SK-N-SH treated with all-trans-retinoic acid at 6 μM for 48 hours (cell line): Measurements from ENCODE around the gene ERCC6.

Source experiments
- ATAC-seq: fragments of 200-7000 bp; cut with Tn5 transposase; 3 replicates; pipeline ENCODE4 v1.9.1; 2020; ENCODE audit warnings: mild to moderate bottlenecking, moderate library complexity
- BACH2 ChIP-seq: fragments of 250-450 bp; sonication (Bioruptor Pico); IDR thresholded peaks from 2 replicates; pipeline ENCODE4 v1.9.0; 2021; ENCODE audit warnings: mild to moderate bottlenecking, borderline replicate concordance
- CREB5 ChIP-seq: fragments of 250-450 bp; sonication (Bioruptor Pico); IDR thresholded peaks from 2 replicates; pipeline ENCODE4 v1.5.1; 2020; ENCODE audit warnings: low read depth, mild to moderate bottlenecking, moderate library complexity
- CSDC2 ChIP-seq: fragments of 250-450 bp; sonication (Bioruptor Pico); IDR thresholded peaks from 2 replicates; pipeline ENCODE4 v1.5.0; 2020; ENCODE audit warnings: mild to moderate bottlenecking, moderate library complexity
- CSRNP3 ChIP-seq: fragments of 250-450 bp; sonication (Bioruptor Pico); IDR thresholded peaks from 2 replicates; pipeline ENCODE4 v1.5.1; 2021; ENCODE audit warnings: mild to moderate bottlenecking, moderate library complexity
- ESRRG ChIP-seq: fragments of 250-450 bp; sonication (Bioruptor Pico); IDR thresholded peaks from 2 replicates; pipeline ENCODE4 v1.6.1; 2021; ENCODE audit warnings: mild to moderate bottlenecking
- ISL1 ChIP-seq: fragments of 250-450 bp; sonication (Bioruptor Pico); IDR thresholded peaks from 2 replicates; pipeline ENCODE4 v2.1.2; 2022; ENCODE audit warnings: mild to moderate bottlenecking, moderate library complexity
- OSR1 ChIP-seq: fragments of 250-450 bp; sonication (Bioruptor Pico); IDR thresholded peaks from 2 replicates; pipeline ENCODE4 v1.8.0; 2022; ENCODE audit warnings: moderate library complexity, mild to moderate bottlenecking, inconsistent platforms
- PATZ1 ChIP-seq: fragments of 250-450 bp; sonication (Bioruptor Pico); IDR thresholded peaks from 2 replicates; pipeline ENCODE4 v1.8.0; 2020; ENCODE audit warnings: mild to moderate bottlenecking, moderate library complexity, borderline replicate concordance
- PPARA ChIP-seq: fragments of 250-450 bp; sonication (Bioruptor Pico); IDR thresholded peaks from 2 replicates; pipeline ENCODE4 v1.5.0; 2020; ENCODE audit warnings: mild to moderate bottlenecking, borderline replicate concordance
- RARB ChIP-seq: fragments of 250-450 bp; sonication (Bioruptor Pico); IDR thresholded peaks from 2 replicates; pipeline ENCODE4 v1.8.0; 2021; ENCODE audit warnings: mild to moderate bottlenecking, moderate library complexity
- SNAI2 ChIP-seq: fragments of 250-450 bp; sonication (Bioruptor Pico); IDR thresholded peaks from 2 replicates; pipeline ENCODE4 v1.5.0; 2020; ENCODE audit warnings: mild to moderate bottlenecking, moderate library complexity
- TCF4 ChIP-seq: fragments of 250-450 bp; sonication (Bioruptor Pico); IDR thresholded peaks from 2 replicates; pipeline ENCODE4 v1.8.0; 2021; ENCODE audit warnings: mild to moderate bottlenecking, moderate library complexity, borderline replicate concordance
- TOX ChIP-seq: fragments of 250-450 bp; sonication (Bioruptor Pico); IDR thresholded peaks from 2 replicates; pipeline ENCODE4 v1.8.0; 2021; ENCODE audit warnings: mild to moderate bottlenecking, moderate library complexity, borderline replicate concordance
- TSHZ2 ChIP-seq: fragments of 250-450 bp; sonication (Bioruptor Pico); IDR thresholded peaks from 2 replicates; pipeline ENCODE4 v1.5.0; 2020; ENCODE audit warnings: mild to moderate bottlenecking, moderate library complexity
- ZC3H10 ChIP-seq: fragments of 250-450 bp; sonication (Bioruptor Pico); IDR thresholded peaks from 2 replicates; pipeline ENCODE4 v1.5.1; 2021; ENCODE audit warnings: mild to moderate bottlenecking, moderate library complexity
- ZFP3 ChIP-seq: fragments of 250-450 bp; sonication (Bioruptor Pico); IDR thresholded peaks from 2 replicates; pipeline ENCODE4 v1.5.0; 2020; ENCODE audit warnings: mild to moderate bottlenecking, moderate library complexity
- ZFP30 ChIP-seq: fragments of 450-650 bp; formaldehyde crosslinking; IDR thresholded peaks from 2 replicates; pipeline ENCODE4 v1.5.0; 2022; ENCODE audit warnings: mild to moderate bottlenecking, moderate library complexity
- ZNF565 ChIP-seq: fragments of 450-650 bp; formaldehyde crosslinking; conservative IDR thresholded peaks from 2 replicates; pipeline ENCODE4 v1.5.0; 2020; ENCODE audit warnings: low read depth, mild to moderate bottlenecking, moderate library complexity
- ZNF70 ChIP-seq: fragments of 450-650 bp; formaldehyde crosslinking; IDR thresholded peaks from 2 replicates; pipeline ENCODE4 v1.5.0; 2020; ENCODE audit warnings: mild to moderate bottlenecking, moderate library complexity
- ZNF8 ChIP-seq: fragments of 450-650 bp; formaldehyde crosslinking; IDR thresholded peaks from 2 replicates; pipeline ENCODE4 v1.5.0; 2020; ENCODE audit warnings: mild to moderate bottlenecking, moderate library complexity
- TF ChIP-seq, protein P1 (sequence below): fragments of 250-450 bp; sonication (Bioruptor Pico); IDR thresholded peaks from 2 replicates; pipeline ENCODE4 v1.8.0; 2021; ENCODE audit warnings: low read depth, mild to moderate bottlenecking, moderate library complexity, borderline replicate concordance

Gene ERCC6

DNA sequence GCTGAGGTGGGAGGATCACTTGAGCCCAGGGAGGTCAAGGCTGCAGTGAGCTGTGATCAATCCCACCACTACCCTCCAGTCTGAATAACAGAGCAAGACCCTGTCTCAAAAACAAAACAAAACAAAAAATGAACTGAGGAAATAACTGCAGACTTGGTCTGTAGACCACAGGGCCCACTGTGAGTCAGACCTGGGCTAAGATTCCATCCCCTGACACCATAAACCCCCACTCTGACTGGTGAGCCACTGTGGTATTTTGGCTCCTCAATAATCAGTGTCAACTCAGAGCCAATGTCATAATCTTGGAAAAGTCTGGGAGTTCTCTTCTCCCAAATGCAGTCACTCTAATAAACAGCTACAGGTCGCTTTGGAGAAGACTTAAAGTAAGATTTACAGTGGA is 24.0 kb upstream of the ERCC6 start (continued):
- TF ChIP-seq, protein P1, sequence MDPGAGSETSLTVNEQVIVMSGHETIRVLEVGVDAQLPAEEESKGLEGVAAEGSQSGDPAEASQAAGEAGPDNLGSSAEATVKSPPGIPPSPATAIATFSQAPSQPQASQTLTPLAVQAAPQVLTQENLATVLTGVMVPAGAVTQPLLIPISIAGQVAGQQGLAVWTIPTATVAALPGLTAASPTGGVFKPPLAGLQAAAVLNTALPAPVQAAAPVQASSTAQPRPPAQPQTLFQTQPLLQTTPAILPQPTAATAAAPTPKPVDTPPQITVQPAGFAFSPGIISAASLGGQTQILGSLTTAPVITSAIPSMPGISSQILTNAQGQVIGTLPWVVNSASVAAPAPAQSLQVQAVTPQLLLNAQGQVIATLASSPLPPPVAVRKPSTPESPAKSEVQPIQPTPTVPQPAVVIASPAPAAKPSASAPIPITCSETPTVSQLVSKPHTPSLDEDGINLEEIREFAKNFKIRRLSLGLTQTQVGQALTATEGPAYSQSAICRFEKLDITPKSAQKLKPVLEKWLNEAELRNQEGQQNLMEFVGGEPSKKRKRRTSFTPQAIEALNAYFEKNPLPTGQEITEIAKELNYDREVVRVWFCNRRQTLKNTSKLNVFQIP (CRISPR knock-in tag) = no peak

GRCh38 chr10:49560526-49560925 is 21.6 kb upstream of the ERCC6 start:
- no peak for ATAC-seq
- TF ChIP-seq OSR1 (CRISPR knock-in tag) = no peak
- TF ChIP-seq, protein P1 (CRISPR knock-in tag) = no peak
- TF ChIP-seq ZFP3 (CRISPR knock-in tag) = no peak
- no peak for TF ChIP-seq ZFP30 (CRISPR knock-in tag)
- TF ChIP-seq TSHZ2 (CRISPR knock-in tag) = no peak
- TF ChIP-seq TOX (CRISPR knock-in tag) = no peak
- no peak for TF ChIP-seq ZC3H10 (CRISPR knock-in tag)
- TF ChIP-seq PPARA (CRISPR knock-in tag) = no peak
- TF ChIP-seq CSRNP3 (CRISPR knock-in tag) = no peak
- no peak for TF ChIP-seq CREB5 (CRISPR knock-in tag)
- no peak for TF ChIP-seq CSDC2 (CRISPR knock-in tag)
- no peak for TF ChIP-seq BACH2 (CRISPR knock-in tag)
- no peak for TF ChIP-seq PATZ1 (CRISPR knock-in tag)
- TF ChIP-seq ZNF70 (CRISPR knock-in tag) = no peak
- no peak for TF ChIP-seq ESRRG (CRISPR knock-in tag)
- no peak for TF ChIP-seq RARB

DNA sequence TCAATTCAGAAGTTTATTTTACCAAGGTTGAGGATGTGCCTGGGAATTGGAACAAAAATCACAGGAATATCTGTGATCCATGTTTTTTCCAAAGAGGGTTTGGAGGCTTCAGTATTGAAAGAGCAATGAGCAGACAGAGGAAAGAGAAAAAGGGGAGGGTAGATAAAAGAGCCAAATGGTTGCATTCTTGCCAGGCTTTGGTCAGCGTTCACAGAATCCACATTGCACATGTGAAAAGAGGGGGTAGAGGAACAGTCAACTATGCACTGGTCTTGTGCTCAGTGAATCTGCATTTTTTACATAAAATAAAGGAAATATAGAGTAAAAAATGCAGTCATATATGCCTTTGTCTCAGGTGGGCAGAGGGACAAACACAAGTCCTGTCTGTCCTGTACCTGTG is 20.6 kb upstream of the ERCC6 start:
- ATAC-seq = no peak
- TF ChIP-seq CSDC2 (CRISPR knock-in tag) = no peak
- no peak for TF ChIP-seq TCF4 (CRISPR knock-in tag)
- TF ChIP-seq SNAI2 (CRISPR knock-in tag) = no peak
- no peak for TF ChIP-seq ZNF8 (CRISPR knock-in tag)
- TF ChIP-seq ZFP3 (CRISPR knock-in tag) = no peak
- no peak for TF ChIP-seq TOX (CRISPR knock-in tag)
- no peak for TF ChIP-seq ISL1 (CRISPR knock-in tag)
- no peak for TF ChIP-seq ZNF70 (CRISPR knock-in tag)
- TF ChIP-seq ESRRG (CRISPR knock-in tag) = no peak
- TF ChIP-seq ZNF565 (CRISPR knock-in tag) = no peak
- TF ChIP-seq ZC3H10 (CRISPR knock-in tag) = no peak
- no peak for TF ChIP-seq RARB
- no peak for TF ChIP-seq PATZ1 (CRISPR knock-in tag)
- TF ChIP-seq BACH2 (CRISPR knock-in tag) = no peak
- TF ChIP-seq, protein P1 (CRISPR knock-in tag) = no peak
- TF ChIP-seq PPARA (CRISPR knock-in tag) = no peak
- no peak for TF ChIP-seq CREB5 (CRISPR knock-in tag)
